Transverse colon (tissue), 4 donors: Measurements from ENCODE around the gene ADGRB3.

ENCODE experiments used
- EP300 ChIP-seq: sonication (generic); formaldehyde crosslinking; IDR thresholded peaks from one replicate; pipeline ENCODE4 v1.6.1; 2017; ENCODE audit warnings: antibody characterized with exemption, low read depth
- POLR2A ChIP-seq: fragments of 450-650 bp; IDR thresholded peaks from one replicate; pipeline ENCODE4 v1.6.1; 2016; ENCODE audit warnings: antibody characterized with exemption, mild to moderate bottlenecking, moderate library complexity
- POLR2AphosphoS5 ChIP-seq, 3 donors: sonication (generic); formaldehyde crosslinking; IDR thresholded peaks; one replicate each; pipeline ENCODE4 v1.6.1; 2016; ENCODE audit warnings: antibody characterized with exemption in 3 of 3
- TF ChIP-seq, protein P1 (sequence below), 5 experiments: fragments of 200-600 bp in 3 of 5; fragments of 450-650 bp in 2 of 5; sonication (generic) in 3 of 5; IDR thresholded peaks; 1 replicate in 2 of 5; 2 replicates in 3 of 5; pipeline ENCODE4 v1.5.1; 2016 to 2017; ENCODE audit warnings: antibody characterized with exemption in 5 of 5, inconsistent platforms in 3 of 5, mild to moderate bottlenecking in 2 of 5, moderate library complexity in 1 of 5

GRCh38 chr6:69007781-69008180 is 372.7 kb downstream of the ADGRB3 start:
- TF ChIP-seq, protein P1, sequence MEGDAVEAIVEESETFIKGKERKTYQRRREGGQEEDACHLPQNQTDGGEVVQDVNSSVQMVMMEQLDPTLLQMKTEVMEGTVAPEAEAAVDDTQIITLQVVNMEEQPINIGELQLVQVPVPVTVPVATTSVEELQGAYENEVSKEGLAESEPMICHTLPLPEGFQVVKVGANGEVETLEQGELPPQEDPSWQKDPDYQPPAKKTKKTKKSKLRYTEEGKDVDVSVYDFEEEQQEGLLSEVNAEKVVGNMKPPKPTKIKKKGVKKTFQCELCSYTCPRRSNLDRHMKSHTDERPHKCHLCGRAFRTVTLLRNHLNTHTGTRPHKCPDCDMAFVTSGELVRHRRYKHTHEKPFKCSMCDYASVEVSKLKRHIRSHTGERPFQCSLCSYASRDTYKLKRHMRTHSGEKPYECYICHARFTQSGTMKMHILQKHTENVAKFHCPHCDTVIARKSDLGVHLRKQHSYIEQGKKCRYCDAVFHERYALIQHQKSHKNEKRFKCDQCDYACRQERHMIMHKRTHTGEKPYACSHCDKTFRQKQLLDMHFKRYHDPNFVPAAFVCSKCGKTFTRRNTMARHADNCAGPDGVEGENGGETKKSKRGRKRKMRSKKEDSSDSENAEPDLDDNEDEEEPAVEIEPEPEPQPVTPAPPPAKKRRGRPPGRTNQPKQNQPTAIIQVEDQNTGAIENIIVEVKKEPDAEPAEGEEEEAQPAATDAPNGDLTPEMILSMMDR (IDR thresholded peaks at IDR 0.05): no peak
- TF ChIP-seq POLR2AphosphoS5 (IDR thresholded peaks at IDR 0.05) (no peak), POLR2A (no peak), EP300 (no peak)
